ENCODE data around the gene KDM8. TPM values are rescaled to one million over a fixed set of nuclear protein-coding genes. Genes with fewer than 3 reads are reported as not detected.

The KDM8 gene
- total RNA-seq, 2 experiments from 2014 or later = 14.8 to 18.2 TPM

- no peaks in the 10 kb centered on the region for H3K27me3 Mint-ChIP-seq
These were observed 34.8 kb downstream of the KDM8 start for GRCh38 chr16:27238016-27238587.

GRCh38 chr16:27238591-27238990, 35.3 kb downstream of the KDM8 start:
- Mint-ChIP-seq H3K4me1 (peaks cover 74% of the 10 kb centered on the region), H3K9me3 (ENCODE audit: low read depth) (no peaks in the 10 kb centered on the region), H3K27ac (peak overlapping the region; percentile 94), H3K4me3 (no peak overlapping the region), H3K36me3 (peaks cover 9% of the 10 kb centered on the region), H3K27me3 (no peaks in the 10 kb centered on the region)
- CTCF ChIA-PET = interaction anchor here (0.7 to 5.0 kb wide), 5 partner anchors 30 to 1077 kb away, joined by 3 to 41 read pairs (median 5); partner anchors contain the start of genes KDM8 and NSMCE1
- no peak for DNase-seq
- no peak for ATAC-seq

More at GRCh38 chr16:27238016-27238587, 34.8 kb downstream of the KDM8 start:
- H3K36me3 Mint-ChIP-seq = peaks cover 11% of the 10 kb centered on the region
- CTCF ChIA-PET = interaction anchor here (0.7 to 8.1 kb wide), 6 partner anchors 31 to 1078 kb away, joined by 3 to 116 read pairs (median 12); partner anchors contain the start of genes KDM8 and NSMCE1
- H3K27ac Mint-ChIP-seq = peak overlapping the region; percentile 94
- peaks cover 75% of the 10 kb centered on the region for H3K4me1 Mint-ChIP-seq
- peak overlapping the region; percentile 53 for H3K4me3 Mint-ChIP-seq
- ATAC-seq = no peak
- no peaks in the 10 kb centered on the region for H3K9me3 Mint-ChIP-seq (ENCODE audit: low read depth)
- DNase-seq = no peak

- CTCF ChIA-PET = interaction anchor here (0.7 to 1.7 kb wide), 3 partner anchors 59 to 1077 kb away, joined by 3 to 5 read pairs (median 3); no protein-coding TSS in a partner anchor
- Mint-ChIP-seq H3K27ac (peak overlapping the region; percentile 44), H3K4me1 (peaks cover 74% of the 10 kb centered on the region), H3K9me3 (ENCODE audit: low read depth) (no peaks in the 10 kb centered on the region), H3K36me3 (peaks cover 6% of the 10 kb centered on the region), H3K4me3 (no peak overlapping the region), H3K27me3 (no peaks in the 10 kb centered on the region)
- ATAC-seq (no peak), DNase-seq (no peak)
These were observed 35.7 kb downstream of the KDM8 start for GRCh38 chr16:27239026-27239425.

GRCh38 chr16:27239906-27240655, 36.8 kb downstream of the KDM8 start:
- Mint-ChIP-seq H3K4me3 (no peak overlapping the region), H3K27me3 (no peaks in the 10 kb centered on the region), H3K4me1 (peaks cover 73% of the 10 kb centered on the region), H3K9me3 (ENCODE audit: low read depth) (no peaks in the 10 kb centered on the region), H3K27ac (peak overlapping the region; percentile 18), H3K36me3 (peaks cover 5% of the 10 kb centered on the region)
- no peak for DNase-seq
- no peak for ATAC-seq
- CTCF ChIA-PET = interaction anchor here (0.8 to 1.8 kb wide), 3 partner anchors 61 to 128 kb away, joined by 3 to 4 read pairs (median 3); no protein-coding TSS in a partner anchor

- no peak for DNase-seq
- CTCF ChIA-PET = interaction anchor here (0.8 to 1.8 kb wide), 3 partner anchors 62 to 127 kb away, joined by 3 to 5 read pairs (median 4); no protein-coding TSS in a partner anchor
- H3K27me3 Mint-ChIP-seq = no peaks in the 10 kb centered on the region
- peaks cover 8% of the 10 kb centered on the region for H3K36me3 Mint-ChIP-seq
- H3K27ac Mint-ChIP-seq = no peak overlapping the region
- peaks cover 73% of the 10 kb centered on the region for H3K4me1 Mint-ChIP-seq
- no peak for ATAC-seq
- no peak overlapping the region for H3K4me3 Mint-ChIP-seq
- H3K9me3 Mint-ChIP-seq (ENCODE audit: low read depth) = no peaks in the 10 kb centered on the region
These were observed 37.7 kb downstream of the KDM8 start for GRCh38 chr16:27240948-27241531.

GRCh38 chr16:27241658-27242057, 38.3 kb downstream of the KDM8 start:
- Mint-ChIP-seq H3K36me3 (peaks cover 10% of the 10 kb centered on the region), H3K4me1 (peaks cover 78% of the 10 kb centered on the region), H3K27ac (no peak overlapping the region), H3K27me3 (no peaks in the 10 kb centered on the region), H3K9me3 (ENCODE audit: low read depth) (no peaks in the 10 kb centered on the region), H3K4me3 (no peak overlapping the region)
- DNase-seq (no peak), ATAC-seq (no peak)
- CTCF ChIA-PET = interaction anchor here (1.6 to 1.8 kb wide), 2 partner anchors 78 to 126 kb away, joined by 4 to 5 read pairs; no protein-coding TSS in a partner anchor

GRCh38 chr16:27242398-27242797, 39.1 kb downstream of the KDM8 start:
- ATAC-seq = no peak
- peak; percentile 27 for DNase-seq
- Mint-ChIP-seq H3K27me3 (no peaks in the 10 kb centered on the region), H3K4me1 (peaks cover 78% of the 10 kb centered on the region), H3K36me3 (peaks cover 9% of the 10 kb centered on the region), H3K27ac (peak overlapping the region; percentile 68), H3K9me3 (ENCODE audit: low read depth) (no peaks in the 10 kb centered on the region), H3K4me3 (no peak overlapping the region)
- CTCF ChIA-PET = interaction anchor here (1.1 to 4.9 kb wide), 3 partner anchors 7 to 78 kb away, joined by 3 to 26 read pairs (median 5); no protein-coding TSS in a partner anchor

- peaks cover 13% of the 10 kb centered on the region for H3K36me3 Mint-ChIP-seq
- peak overlapping the region; percentile 38 for H3K4me3 Mint-ChIP-seq
- CTCF ChIA-PET = interaction anchor here (1.1 to 4.9 kb wide), 3 partner anchors 8 to 123 kb away, joined by 3 to 26 read pairs (median 4); no protein-coding TSS in a partner anchor
- peaks cover 76% of the 10 kb centered on the region for H3K4me1 Mint-ChIP-seq
- H3K27me3 Mint-ChIP-seq = no peaks in the 10 kb centered on the region
- DNase-seq = peak; percentile 44
- peak; percentile 32 for ATAC-seq
- peak overlapping the region; percentile 68 for H3K27ac Mint-ChIP-seq
- H3K9me3 Mint-ChIP-seq (ENCODE audit: low read depth) = no peaks in the 10 kb centered on the region
These were observed 39.7 kb downstream of the KDM8 start for GRCh38 chr16:27242868-27243590.

GRCh38 chr16:27243725-27244362, 40.5 kb downstream of the KDM8 start:
- peaks cover 76% of the 10 kb centered on the region for H3K4me1 Mint-ChIP-seq
- ATAC-seq (no peak), DNase-seq (peak; percentile 31)
- CTCF ChIA-PET = interaction anchor here (1.1 to 4.9 kb wide), 3 partner anchors 9 to 122 kb away, joined by 3 to 26 read pairs (median 4); no protein-coding TSS in a partner anchor
- H3K36me3 Mint-ChIP-seq = peaks cover 16% of the 10 kb centered on the region
- no peaks in the 10 kb centered on the region for H3K9me3 Mint-ChIP-seq (ENCODE audit: low read depth)
- H3K4me3 Mint-ChIP-seq = no peak overlapping the region
- no peaks in the 10 kb centered on the region for H3K27me3 Mint-ChIP-seq
- no peak overlapping the region for H3K27ac Mint-ChIP-seq

GRCh38 chr16:27244363-27244755, 41.0 kb downstream of the KDM8 start:
- Mint-ChIP-seq H3K4me1 (peaks cover 73% of the 10 kb centered on the region), H3K27me3 (no peaks in the 10 kb centered on the region), H3K27ac (peak overlapping the region; percentile 14), H3K4me3 (no peak overlapping the region), H3K9me3 (ENCODE audit: low read depth) (no peaks in the 10 kb centered on the region), H3K36me3 (peaks cover 18% of the 10 kb centered on the region)
- peak; percentile 31 for DNase-seq
- CTCF ChIA-PET = interaction anchor here (0.8 to 4.9 kb wide), 3 partner anchors 9 to 65 kb away, joined by 3 to 26 read pairs (median 3); no protein-coding TSS in a partner anchor
- no peak for ATAC-seq

GRCh38 chr16:27245276-27246172, 42.2 kb downstream of the KDM8 start:
- H3K4me3 Mint-ChIP-seq = peak overlapping the region; percentile 8
- DNase-seq (peak; percentile 71), ATAC-seq (peak; percentile 67)
- CTCF ChIA-PET = interaction anchor here (0.8 to 4.9 kb wide), 2 partner anchors 9 to 10 kb away, joined by 3 to 26 read pairs; no protein-coding TSS in a partner anchor
- H3K27ac Mint-ChIP-seq = peak overlapping the region; percentile 51
- no peaks in the 10 kb centered on the region for H3K27me3 Mint-ChIP-seq
- H3K4me1 Mint-ChIP-seq = peaks cover 74% of the 10 kb centered on the region
- peaks cover 28% of the 10 kb centered on the region for H3K36me3 Mint-ChIP-seq
- no peaks in the 10 kb centered on the region for H3K9me3 Mint-ChIP-seq (ENCODE audit: low read depth)

Data from activated CD8-positive, alpha-beta memory T cell treated with anti-CD3 and anti-CD28 coated beads, Interleukin-2, amount 10 ng/mL, durations not matched to agents 7 days and 5 days (primary cell).